AG04449 (cell line): ENCODE data around the gene HINFP.
"Not testable (repeated sequence)": the region's sequence is repeated elsewhere in the genome, so short reads cannot be mapped to it uniquely, and the experiment has no call there.

Experiments used
- CTCF ChIA-PET: fragments of 350-600 bp; formaldehyde crosslinking; extraction: SDS; loops from one replicate; lab custom pipeline; 2021; ENCODE audit warnings: antibody characterized with exemption; lab: Yijun Ruan, JAX
- POLR2A ChIA-PET: fragments of 400-600, 350-600 bp; formaldehyde crosslinking; extraction: SDS; loops from one replicate; lab custom pipeline; 2020; ENCODE audit warnings: antibody characterized with exemption, inconsistent platforms; lab: Yijun Ruan, JAX
- DNase-seq: peaks from one replicate; pipeline ENCODE4 v3.0.0-alpha.2; 2010; ENCODE audit warnings: low read depth, low spot score
- H3K4me3 ChIP-seq: 2 replicates; pipeline ENCODE4 v1.5.1; 2011; ENCODE audit warnings: low read depth, mild to moderate bottlenecking, control low read depth, low read length
- TF ChIP-seq, protein P1 (sequence below): IDR thresholded peaks from one replicate; pipeline ENCODE4 v1.5.1; 2011; ENCODE audit warnings: mild to moderate bottlenecking, moderate library complexity, low read length, control low read depth, inconsistent platforms; ENCODE audit not compliant: insufficient read depth; ENCODE audit errors: missing control alignments

Gene HINFP

GRCh38 chr11:119095066-119095880, 26.1 kb upstream of the HINFP start:
- DNase-seq: peak; percentile 97
- CTCF ChIA-PET: interaction anchor here (1.0 to 4.1 kb wide), 14 partner anchors 9 to 279 kb away, joined by 3 to 31 read pairs (median 7); partner anchors contain the start of genes C2CD2L, CBL and HMBS
- peak overlapping the region; percentile 69 for H3K4me3 ChIP-seq
- POLR2A ChIA-PET: interaction anchor here (0.6 to 2.9 kb wide), 14 partner anchors 10 to 482 kb away, joined by 3 to 50 read pairs (median 4); partner anchors contain the start of genes C2CD2L, CBL, HINFP and HMBS
- TF ChIP-seq, protein P1, sequence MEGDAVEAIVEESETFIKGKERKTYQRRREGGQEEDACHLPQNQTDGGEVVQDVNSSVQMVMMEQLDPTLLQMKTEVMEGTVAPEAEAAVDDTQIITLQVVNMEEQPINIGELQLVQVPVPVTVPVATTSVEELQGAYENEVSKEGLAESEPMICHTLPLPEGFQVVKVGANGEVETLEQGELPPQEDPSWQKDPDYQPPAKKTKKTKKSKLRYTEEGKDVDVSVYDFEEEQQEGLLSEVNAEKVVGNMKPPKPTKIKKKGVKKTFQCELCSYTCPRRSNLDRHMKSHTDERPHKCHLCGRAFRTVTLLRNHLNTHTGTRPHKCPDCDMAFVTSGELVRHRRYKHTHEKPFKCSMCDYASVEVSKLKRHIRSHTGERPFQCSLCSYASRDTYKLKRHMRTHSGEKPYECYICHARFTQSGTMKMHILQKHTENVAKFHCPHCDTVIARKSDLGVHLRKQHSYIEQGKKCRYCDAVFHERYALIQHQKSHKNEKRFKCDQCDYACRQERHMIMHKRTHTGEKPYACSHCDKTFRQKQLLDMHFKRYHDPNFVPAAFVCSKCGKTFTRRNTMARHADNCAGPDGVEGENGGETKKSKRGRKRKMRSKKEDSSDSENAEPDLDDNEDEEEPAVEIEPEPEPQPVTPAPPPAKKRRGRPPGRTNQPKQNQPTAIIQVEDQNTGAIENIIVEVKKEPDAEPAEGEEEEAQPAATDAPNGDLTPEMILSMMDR: no peak

DNA sequence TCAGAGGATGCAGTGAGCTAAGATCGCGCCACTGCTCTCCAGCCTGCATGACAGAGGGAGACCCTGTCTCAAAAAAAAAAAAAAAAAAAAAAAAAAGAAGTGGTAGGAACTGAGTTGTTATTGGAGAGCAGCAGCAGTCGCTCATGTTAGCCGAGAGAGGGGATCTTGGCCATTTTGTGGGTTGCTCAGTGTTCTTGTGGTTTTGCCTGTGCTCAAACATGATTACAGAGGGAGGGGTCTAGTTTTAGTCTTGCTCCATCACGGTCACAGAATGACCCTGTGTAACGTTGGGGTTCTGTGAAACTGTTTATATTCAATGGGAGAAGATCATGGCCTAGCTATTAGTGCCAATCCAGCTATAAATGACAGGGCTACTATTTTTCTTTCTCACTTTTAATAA, 21.7 kb upstream of the HINFP start:
- no peak for DNase-seq
- H3K4me3 ChIP-seq: no peak overlapping the region
- ChIA-PET POLR2A (no interaction called here), CTCF (interaction anchor here (0.6 to 4.5 kb wide), 8 partner anchors 11 to 239 kb away, joined by 3 to 21 read pairs (median 4); partner anchors contain the start of gene CBL)
- TF ChIP-seq, protein P1: no peak

DNA sequence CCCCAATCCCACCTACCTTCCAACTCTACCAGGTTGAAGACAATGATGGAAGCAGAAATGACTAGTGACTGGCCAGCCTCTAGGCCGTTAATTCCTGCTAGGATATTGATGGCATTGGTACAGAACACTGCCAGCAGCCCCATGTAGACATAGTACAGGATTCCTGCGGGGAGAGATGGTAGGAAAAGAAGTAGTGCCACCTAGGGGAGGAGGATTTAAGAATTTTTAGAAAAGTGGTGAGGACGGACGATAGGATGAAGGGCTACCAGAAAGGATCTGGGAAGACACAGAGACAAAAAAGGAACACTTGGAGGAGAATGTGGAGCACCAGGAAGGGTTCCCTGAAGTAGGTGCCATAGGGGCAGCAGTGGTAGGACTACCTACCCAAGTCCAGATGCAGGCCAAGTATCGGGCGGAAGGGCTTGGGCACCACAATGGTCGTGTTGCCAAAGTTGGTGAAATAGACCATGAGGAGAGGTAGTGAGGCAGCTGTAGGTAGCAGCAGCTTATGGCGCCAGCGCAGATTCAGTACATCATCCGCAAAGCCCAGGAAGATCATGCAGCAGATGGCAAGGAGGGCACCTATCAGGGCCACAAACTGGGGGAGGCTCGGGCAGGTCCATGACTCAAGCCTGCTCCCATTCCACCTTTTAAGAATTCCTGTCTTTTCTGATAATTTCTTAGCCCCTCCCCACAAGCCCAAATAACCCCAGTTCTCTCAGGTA, 21.0 kb upstream of the HINFP start:
- H3K4me3 ChIP-seq: peak overlapping the region; percentile 88
- CTCF ChIA-PET: interaction anchor here (0.7 to 4.5 kb wide), 9 partner anchors 10 to 238 kb away, joined by 3 to 21 read pairs (median 3); partner anchors contain the start of gene CBL
- DNase-seq: no peak
- POLR2A ChIA-PET: no interaction called here
- TF ChIP-seq, protein P1: peak; percentile 26

- peak overlapping the region; percentile 88 for H3K4me3 ChIP-seq
- TF ChIP-seq, protein P1: no peak
- ChIA-PET POLR2A (interaction anchor here (0.6 to 1.5 kb wide), 8 partner anchors 7 to 236 kb away, joined by 3 to 4 read pairs (median 3); partner anchors contain the start of genes HMBS and VPS11), CTCF (interaction anchor here (1.0 to 4.5 kb wide), 11 partner anchors 9 to 238 kb away, joined by 3 to 27 read pairs (median 6); partner anchors contain the start of genes CBL, HINFP and VPS11)
- no peak for DNase-seq
These were observed 20.2 kb upstream of the HINFP start for GRCh38 chr11:119100994-119101758.

DNA sequence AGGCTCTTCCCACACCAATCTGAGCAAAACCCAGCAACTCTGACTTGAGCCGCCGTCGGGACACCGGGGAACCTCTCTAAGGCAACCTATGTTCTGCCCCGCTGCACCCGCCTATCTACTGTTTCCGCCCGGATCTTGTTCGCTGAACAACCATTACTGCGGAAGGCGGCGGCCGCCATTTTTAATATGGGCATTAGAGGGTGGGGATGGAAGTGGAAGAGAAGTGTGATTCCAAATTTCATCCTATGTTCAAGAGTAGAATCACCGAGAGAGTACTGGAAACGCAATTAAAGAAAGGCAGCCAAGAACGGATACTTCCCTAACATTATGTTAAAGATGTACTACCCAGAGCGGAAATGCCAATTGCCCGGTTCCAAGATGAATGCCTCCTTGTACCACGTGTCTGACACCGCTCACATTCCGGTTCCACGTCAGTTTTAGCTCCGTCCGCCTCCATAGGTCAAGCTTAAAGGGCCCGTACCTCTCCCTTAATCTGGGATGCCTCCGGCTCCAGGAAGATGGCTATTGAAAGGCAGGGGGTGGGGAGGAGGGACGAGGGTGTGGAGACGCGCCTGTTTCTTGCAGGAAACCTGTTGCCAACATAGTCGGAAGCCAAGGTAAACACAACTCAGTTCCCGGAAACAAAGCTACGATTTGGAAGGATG, 19.5 kb upstream of the HINFP start, which contains the start of gene DPAGT1:
DPAGT1 (minus strand) TSS at position 95 of the 665 bp plus-strand sequence. CDS start 198 bp downstream, outside the sequence.
- POLR2A ChIA-PET: interaction anchor here (0.6 to 1.5 kb wide), 10 partner anchors 8 to 235 kb away, joined by 3 to 7 read pairs (median 4); partner anchors contain the start of genes HINFP, HMBS and VPS11
- peak within 1 kb of the TSS; percentile 88 for H3K4me3 ChIP-seq
- DNase-seq: peak; percentile 82
- CTCF ChIA-PET: interaction anchor here (0.8 to 4.5 kb wide), 16 partner anchors 9 to 237 kb away, joined by 3 to 27 read pairs (median 4); partner anchors contain the start of genes CBL, HINFP, SLC37A4 and VPS11
- TF ChIP-seq, protein P1: no peak

DNA sequence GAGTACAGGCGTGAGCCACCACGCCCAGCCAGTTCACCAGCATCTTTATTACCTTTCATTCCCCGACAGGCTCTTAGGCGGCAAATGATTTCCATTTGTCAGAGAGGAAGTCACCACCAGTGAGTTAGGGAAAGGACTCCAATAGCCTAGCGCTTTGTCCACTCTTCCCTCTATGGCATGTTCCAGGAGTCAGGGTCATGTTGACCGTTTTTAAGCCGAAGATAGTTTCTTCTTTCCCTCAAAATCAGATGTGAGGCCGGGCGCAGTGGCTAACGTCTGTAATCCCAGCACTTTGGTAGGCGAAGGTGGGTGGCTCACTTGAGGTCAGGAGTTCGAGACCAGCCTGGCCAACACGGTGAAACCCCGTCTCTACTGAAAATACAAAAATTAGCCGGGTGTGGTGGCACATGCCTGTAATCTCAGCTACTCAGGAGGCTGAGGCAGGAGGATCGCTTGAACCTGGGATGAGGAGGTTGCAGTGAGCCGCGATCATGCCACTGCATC, 18.2 kb upstream of the HINFP start:
- H3K4me3 ChIP-seq, DNase-seq: not testable (repeated sequence)
- ChIA-PET CTCF (interaction anchor here (1.3 to 4.5 kb wide), 11 partner anchors 8 to 236 kb away, joined by 3 to 27 read pairs (median 6); partner anchors contain the start of genes CBL and VPS11), POLR2A (interaction anchor here (0.6 to 1.5 kb wide), 5 partner anchors 10 to 84 kb away, joined by 3 to 5 read pairs (median 4); partner anchors contain the start of gene VPS11)
